Measurements from ENCODE around the gene LGALS12. TPM values are rescaled to one million over a fixed set of nuclear protein-coding genes. Genes with fewer than 3 reads are reported as not detected.

The LGALS12 gene
- total and polyA plus RNA-seq, 2 donors (not counting 1 experiment from before 2014, with no cell fraction given), result 0.19 TPM; not detected in 1

DNA sequence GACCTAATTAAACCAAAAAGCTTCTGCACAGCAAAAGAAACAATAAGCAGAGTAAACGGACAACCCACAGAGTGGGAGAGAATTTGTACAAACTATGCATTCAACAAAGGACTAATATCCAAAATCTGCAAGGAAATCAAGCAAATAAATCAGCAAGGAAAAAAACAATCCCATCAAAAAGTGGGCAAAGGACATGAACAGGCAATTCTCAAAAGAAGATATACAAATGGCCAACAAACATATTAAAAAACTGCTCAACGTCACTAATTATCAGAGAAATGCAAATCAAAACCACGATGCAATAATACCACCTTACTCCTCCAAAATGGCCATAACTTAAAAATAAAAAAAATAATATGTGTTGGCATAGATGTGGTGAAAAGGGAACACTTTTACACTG, 20.1 kb upstream of the LGALS12 start:
- no peaks in the 10 kb centered on the region for H3K36me3 ChIP-seq (replicated peaks in 1 of 2; ENCODE audit: control extremely low read depth in 1 of 2, control insufficient read depth in 1 of 2, extremely low read depth in 1 of 2, insufficient read depth in 2 of 2, low read length in 1 of 2)
- H2AFZ ChIP-seq (ENCODE audit: insufficient read depth, low read depth, low read length, poor library complexity, severe bottlenecking), result no peak overlapping the region

DNA sequence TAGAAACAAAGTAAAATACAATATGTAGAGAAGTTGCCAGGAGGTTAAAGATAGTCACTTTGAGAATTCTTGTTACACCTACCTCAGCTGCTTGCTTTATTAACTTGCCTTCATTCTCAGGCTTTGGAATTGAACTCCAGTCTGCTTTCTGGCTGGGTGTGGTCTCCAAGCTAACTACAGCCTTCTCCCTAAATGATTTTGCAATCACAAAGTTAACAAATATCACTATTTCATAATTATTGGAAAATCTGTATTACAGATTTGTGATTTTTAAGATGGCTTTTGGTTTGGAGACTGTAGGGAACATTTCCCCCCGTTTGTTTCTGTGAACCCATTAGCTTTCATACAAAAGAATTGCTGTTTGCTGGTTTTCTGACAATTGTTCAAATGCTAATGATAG, 17.1 kb upstream of the LGALS12 start:
- no CpG with 5 or more reads among the region's 1 CpG for WGBS (ENCODE audit: insufficient coverage)
- H3K27me3 Mint-ChIP-seq, result peaks cover 67% of the 10 kb centered on the region

More for the DNA sequence above, 20.1 kb upstream of the LGALS12 start:
- CTCF ChIA-PET, result no interaction called here
- Histone ChIP-seq H3K27me3 (replicated peaks in 1 of 4; ENCODE audit: control extremely low read depth in 1 of 4, control insufficient read depth in 3 of 4, insufficient read depth in 4 of 4, low read length in 3 of 4) (peaks cover 0 to 16% (median 12%) of the 10 kb centered on the region in 4 experiments), H3K9ac (ENCODE audit: low read length) (no peak overlapping the region), H3K4me2 (replicated peaks; ENCODE audit: low read depth, low read length, poor library complexity, severe bottlenecking) (no peak overlapping the region), H3K9me3 (ENCODE audit: control extremely low read depth in 1 of 3, control insufficient read depth in 2 of 3, insufficient read depth in 1 of 3, low read length in 2 of 3) (peaks cover 2 to 7% (median 4%) of the 10 kb centered on the region in 3 donors), H3K4me3 (ENCODE audit: control extremely low read depth in 1 of 5, extremely low read depth in 1 of 5, insufficient read depth in 1 of 5, low read depth in 2 of 5, low read length in 4 of 5) (no peak overlapping the region), H3K27ac (ENCODE audit: low read length in 2 of 2) (no peak overlapping the region), H4K20me1 (ENCODE audit: control insufficient read depth, insufficient read depth, low read length, poor library complexity, severe bottlenecking) (no peaks in the 10 kb centered on the region), H3K79me2 (ENCODE audit: control insufficient read depth, insufficient read depth, low read length) (no peaks in the 10 kb centered on the region), H3K4me1 (ENCODE audit: control insufficient read depth in 2 of 2, insufficient read depth in 2 of 2, low read length in 2 of 2) (peaks cover 0 to 2% of the 10 kb centered on the region in 2 donors)
- intact Hi-C loops (cut with micrococcal nuclease), result no loop called here
- TF ChIP-seq, protein P1, sequence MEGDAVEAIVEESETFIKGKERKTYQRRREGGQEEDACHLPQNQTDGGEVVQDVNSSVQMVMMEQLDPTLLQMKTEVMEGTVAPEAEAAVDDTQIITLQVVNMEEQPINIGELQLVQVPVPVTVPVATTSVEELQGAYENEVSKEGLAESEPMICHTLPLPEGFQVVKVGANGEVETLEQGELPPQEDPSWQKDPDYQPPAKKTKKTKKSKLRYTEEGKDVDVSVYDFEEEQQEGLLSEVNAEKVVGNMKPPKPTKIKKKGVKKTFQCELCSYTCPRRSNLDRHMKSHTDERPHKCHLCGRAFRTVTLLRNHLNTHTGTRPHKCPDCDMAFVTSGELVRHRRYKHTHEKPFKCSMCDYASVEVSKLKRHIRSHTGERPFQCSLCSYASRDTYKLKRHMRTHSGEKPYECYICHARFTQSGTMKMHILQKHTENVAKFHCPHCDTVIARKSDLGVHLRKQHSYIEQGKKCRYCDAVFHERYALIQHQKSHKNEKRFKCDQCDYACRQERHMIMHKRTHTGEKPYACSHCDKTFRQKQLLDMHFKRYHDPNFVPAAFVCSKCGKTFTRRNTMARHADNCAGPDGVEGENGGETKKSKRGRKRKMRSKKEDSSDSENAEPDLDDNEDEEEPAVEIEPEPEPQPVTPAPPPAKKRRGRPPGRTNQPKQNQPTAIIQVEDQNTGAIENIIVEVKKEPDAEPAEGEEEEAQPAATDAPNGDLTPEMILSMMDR (IDR thresholded peaks at IDR 0.05), result no peak
- TF ChIP-seq EZH2 (IDR thresholded peaks at IDR 0.05; ENCODE audit: borderline replicate concordance, insufficient read depth, low read depth, low read length, poor library complexity, severe bottlenecking), result no peak
- no peak overlapping the region for H3K4me3 Mint-ChIP-seq
- peaks cover 2% of the 10 kb centered on the region for H3K4me1 Mint-ChIP-seq
- DNase-seq (no peak), ATAC-seq (ENCODE audit: low read depth) (no peak)
- POLR2A ChIA-PET, result no interaction called here
- H3K27ac Mint-ChIP-seq, result no peak overlapping the region
- H3K27me3 Mint-ChIP-seq, result peaks cover 64% of the 10 kb centered on the region
- peaks cover 8% of the 10 kb centered on the region for H3K9me3 Mint-ChIP-seq (ENCODE audit: insufficient read depth)
- WGBS (ENCODE audit: insufficient coverage), result no CpG with 5 or more reads among the region's 3 CpGs

More for the DNA sequence above, 17.1 kb upstream of the LGALS12 start:
- Mint-ChIP-seq H3K9me3 (ENCODE audit: insufficient read depth) (peaks cover 11% of the 10 kb centered on the region), H3K27ac (no peak overlapping the region), H3K4me3 (no peak overlapping the region), H3K4me1 (peaks cover 11% of the 10 kb centered on the region)
- Histone ChIP-seq H3K79me2 (ENCODE audit: control insufficient read depth, insufficient read depth, low read length) (no peaks in the 10 kb centered on the region), H3K4me3 (ENCODE audit: control extremely low read depth in 1 of 5, extremely low read depth in 1 of 5, insufficient read depth in 1 of 5, low read depth in 2 of 5, low read length in 4 of 5) (no peak overlapping the region), H3K9me3 (ENCODE audit: control extremely low read depth in 1 of 3, control insufficient read depth in 2 of 3, insufficient read depth in 1 of 3, low read length in 2 of 3) (peaks cover 0 to 9% (median 2%) of the 10 kb centered on the region in 3 donors), H3K27ac (ENCODE audit: low read length in 2 of 2) (no peak overlapping the region), H3K4me1 (ENCODE audit: control insufficient read depth in 2 of 2, insufficient read depth in 2 of 2, low read length in 2 of 2) (peaks cover 0 to 7% of the 10 kb centered on the region in 2 donors), H3K27me3 (replicated peaks in 1 of 4; ENCODE audit: control extremely low read depth in 1 of 4, control insufficient read depth in 3 of 4, insufficient read depth in 4 of 4, low read length in 3 of 4) (peaks cover 0 to 23% (median 16%) of the 10 kb centered on the region in 4 experiments), H2AFZ (ENCODE audit: insufficient read depth, low read depth, low read length, poor library complexity, severe bottlenecking) (no peak overlapping the region), H3K9ac (ENCODE audit: low read length) (no peak overlapping the region), H3K36me3 (replicated peaks in 1 of 2; ENCODE audit: control extremely low read depth in 1 of 2, control insufficient read depth in 1 of 2, extremely low read depth in 1 of 2, insufficient read depth in 2 of 2, low read length in 1 of 2) (no peaks in the 10 kb centered on the region), H3K4me2 (replicated peaks; ENCODE audit: low read depth, low read length, poor library complexity, severe bottlenecking) (no peak overlapping the region), H4K20me1 (ENCODE audit: control insufficient read depth, insufficient read depth, low read length, poor library complexity, severe bottlenecking) (no peaks in the 10 kb centered on the region)
- ChIA-PET POLR2A (no interaction called here), CTCF (interaction anchor here (0.8 to 3.7 kb wide), 2 partner anchors 10 to 149 kb away, joined by 3 to 25 read pairs; no protein-coding TSS in a partner anchor)
- ATAC-seq (ENCODE audit: low read depth), result no peak
- no peak for DNase-seq
- intact Hi-C loops (cut with micrococcal nuclease), result no loop called here
- no peak for TF ChIP-seq EZH2 (IDR thresholded peaks at IDR 0.05; ENCODE audit: borderline replicate concordance, insufficient read depth, low read depth, low read length, poor library complexity, severe bottlenecking)
- TF ChIP-seq, protein P1 (IDR thresholded peaks at IDR 0.05), result no peak
